Activated CD4-positive, CD25-positive, alpha-beta regulatory T cell treated with anti-CD3 and anti-CD28 coated beads, Interleukin-2, amount 50 U/mL, for 72 hours (primary cell): Measurements from ENCODE around the gene GSTM3.
"Not testable (repeated sequence)": the region's sequence is repeated elsewhere in the genome, so short reads cannot be mapped to it uniquely, and the experiment has no call there.

Experiments
- DNase-seq: peaks from one replicate; pipeline ENCODE4 v3.0.0; 2021

GSTM3 gene

DNA sequence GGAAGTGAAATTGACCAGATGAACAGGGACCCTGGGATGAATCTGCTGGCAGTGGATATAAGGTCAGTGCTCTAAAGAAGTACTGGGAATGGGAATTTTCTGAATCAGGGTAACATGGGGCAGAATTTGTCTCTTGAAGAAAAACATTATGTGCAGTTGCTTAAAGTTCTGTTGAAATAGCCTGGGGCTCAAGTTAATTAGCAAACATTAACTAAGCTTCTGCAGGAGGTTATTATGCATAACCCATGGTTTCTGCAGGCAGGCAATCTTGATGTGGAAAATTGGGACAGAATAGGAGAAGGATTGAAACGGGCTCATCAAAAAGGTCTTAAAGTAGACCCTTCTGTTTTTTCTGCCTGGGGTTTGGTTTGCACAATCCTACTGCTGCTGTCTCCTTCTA, 14.8 kb downstream of the GSTM3 start:
- DNase-seq, result no peak

DNA sequence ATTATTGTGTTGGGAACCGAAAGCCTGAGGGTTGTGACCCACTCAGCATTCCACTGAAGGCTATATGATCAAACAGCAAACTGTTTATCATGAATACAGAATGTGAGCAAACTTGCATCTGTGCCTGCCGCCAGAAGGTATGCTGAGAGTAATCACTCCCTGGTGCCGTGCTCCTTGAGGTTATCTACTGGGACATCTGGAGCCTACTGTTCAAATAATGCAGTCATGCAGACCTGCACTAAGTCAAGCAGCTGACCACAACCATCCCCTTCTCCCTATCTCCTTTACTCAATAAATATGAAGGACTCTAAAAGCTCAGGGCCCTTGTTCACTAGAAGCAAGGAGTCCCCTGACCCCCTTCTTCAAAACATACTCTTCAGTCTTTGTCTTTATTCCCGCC, 15.3 kb downstream of the GSTM3 start:
- DNase-seq, result no peak

DNA sequence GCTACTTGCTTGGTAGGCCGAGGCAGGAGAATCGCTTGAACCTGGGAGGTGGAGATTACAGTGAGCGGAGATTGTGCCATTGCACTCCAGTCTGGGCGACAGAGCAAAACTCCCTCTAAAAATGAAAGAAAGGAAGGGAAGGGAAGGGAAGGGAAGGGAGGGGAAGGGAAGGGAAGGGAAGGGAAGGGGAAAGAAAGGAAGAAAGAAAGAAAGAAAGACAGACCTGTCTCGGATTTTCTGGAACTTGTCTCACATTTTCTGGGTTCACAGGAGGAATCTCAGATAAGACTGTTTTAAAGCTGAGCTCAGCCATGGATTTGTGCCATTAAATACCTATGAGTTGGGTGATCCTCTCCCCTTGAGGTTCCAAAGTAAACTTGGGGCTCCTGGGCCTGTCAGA, 15.9 kb downstream of the GSTM3 start:
- DNase-seq, result no peak

DNA sequence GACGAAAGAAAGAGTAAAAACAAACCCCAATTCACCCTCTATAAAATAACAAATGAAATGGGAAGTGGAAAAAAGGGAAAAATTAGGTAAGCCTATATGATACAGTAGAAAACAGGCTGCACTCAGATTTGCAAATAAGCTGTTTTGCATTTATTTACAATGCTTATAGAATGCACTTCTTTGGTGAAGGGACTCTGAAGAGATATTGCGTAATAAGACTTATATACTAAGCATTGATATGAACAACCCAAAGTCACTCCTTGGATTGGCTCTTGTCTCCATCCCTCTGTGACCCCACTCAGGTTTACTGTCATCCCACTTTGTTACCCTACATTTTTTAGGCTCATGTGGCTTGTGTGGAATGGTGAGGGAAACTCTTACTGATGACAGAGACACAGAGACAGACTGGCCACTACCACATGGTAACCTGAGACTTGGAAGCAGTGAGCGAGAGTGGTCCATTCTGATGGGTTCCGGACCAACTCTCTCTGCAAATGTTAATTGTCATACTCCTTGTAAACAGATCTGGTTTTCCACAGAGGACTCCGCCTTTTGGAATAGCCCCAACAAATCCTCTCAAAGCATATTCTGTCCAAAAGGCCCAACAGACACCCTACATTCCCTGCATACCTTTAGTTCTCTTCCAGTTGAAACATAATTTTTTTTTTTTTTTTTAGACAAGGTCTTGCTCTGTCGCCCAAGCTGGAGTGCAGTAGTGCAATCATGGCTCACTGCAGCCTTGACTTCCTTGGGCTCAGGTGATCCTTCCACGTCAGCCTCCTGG, 17.7 kb downstream of the GSTM3 start:
- no peak for DNase-seq

DNA sequence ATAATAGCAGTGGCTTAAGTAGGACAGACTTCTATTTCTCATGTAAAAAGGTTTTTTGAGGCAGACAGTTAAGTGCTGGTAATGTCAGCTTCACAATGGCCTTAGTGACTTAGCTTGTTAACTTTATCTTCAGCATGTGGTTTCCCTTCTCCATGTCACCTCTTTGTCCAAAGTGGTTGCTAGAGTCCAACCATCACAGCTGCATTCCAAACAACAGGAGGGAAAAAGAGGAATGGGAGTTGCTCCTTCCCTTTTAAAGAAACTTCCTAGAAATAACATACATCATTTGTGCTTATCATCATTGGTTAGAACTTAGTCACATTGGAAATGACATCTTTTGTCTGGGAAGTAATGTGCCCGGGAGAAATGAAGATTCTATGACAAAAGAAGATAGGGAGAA, 18.9 kb downstream of the GSTM3 start:
- DNase-seq, result no peak

DNA sequence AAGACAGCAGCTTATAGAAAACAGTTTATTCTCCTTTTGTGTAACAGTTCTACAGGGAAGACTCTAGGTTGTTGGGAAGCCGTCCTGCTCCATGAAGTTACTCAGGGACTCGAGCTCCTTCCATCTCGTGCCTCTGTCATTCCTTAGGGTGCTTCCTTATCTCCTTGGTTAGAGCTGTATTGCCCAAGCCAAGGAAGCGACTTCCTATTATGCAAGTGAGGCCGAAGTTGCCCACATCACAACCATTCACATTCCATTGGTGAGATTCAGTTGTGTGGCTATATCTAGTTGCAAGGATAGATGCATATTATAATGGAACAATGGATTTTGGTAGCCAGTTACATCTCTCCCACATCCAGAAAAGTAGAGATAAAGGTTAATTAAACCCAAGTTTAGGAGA, 19.8 kb downstream of the GSTM3 start:
- no peak for DNase-seq

DNA sequence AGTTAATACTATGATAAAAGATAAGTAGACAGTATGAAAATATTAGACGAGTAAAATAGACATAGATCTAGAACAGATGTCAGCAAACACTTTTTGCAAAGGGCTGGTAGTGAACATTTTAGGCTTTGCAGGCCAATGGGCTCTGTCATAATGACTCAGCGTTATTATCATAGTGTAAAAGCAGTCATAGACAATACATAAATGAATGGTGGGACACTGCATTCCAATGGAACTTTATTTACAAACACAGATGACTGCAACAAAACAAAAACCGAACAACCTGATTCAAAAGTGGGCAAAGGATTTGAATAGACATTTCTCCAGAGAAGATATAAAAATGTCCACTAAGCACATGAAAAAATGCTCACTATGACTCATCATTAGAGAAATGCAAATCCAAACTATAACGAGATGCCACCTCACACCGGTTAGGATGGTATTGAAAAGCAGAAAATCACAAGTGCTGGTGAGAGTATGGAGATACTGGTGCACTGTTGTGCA, 21.5 kb downstream of the GSTM3 start:
- no peak for DNase-seq

DNA sequence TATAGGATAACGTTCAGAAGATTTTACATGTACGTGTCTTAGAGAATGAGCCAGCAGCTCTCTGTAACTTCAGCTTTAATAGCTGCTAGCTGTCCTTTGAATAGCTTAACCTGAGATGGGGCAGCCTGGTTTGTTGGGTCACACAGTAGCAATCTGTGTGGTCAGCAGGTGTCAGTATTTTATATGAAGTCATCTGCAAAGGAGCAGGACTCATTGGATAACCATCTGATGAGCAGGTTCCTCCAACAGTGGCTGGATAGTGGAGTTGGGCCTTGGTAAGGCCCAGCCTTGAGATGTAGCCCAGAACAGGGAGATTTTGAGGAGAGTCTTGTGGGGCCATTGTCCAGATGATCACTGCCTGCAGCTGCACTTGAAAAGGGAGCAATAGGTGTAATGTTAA, 22.3 kb downstream of the GSTM3 start:
- no peak for DNase-seq

DNA sequence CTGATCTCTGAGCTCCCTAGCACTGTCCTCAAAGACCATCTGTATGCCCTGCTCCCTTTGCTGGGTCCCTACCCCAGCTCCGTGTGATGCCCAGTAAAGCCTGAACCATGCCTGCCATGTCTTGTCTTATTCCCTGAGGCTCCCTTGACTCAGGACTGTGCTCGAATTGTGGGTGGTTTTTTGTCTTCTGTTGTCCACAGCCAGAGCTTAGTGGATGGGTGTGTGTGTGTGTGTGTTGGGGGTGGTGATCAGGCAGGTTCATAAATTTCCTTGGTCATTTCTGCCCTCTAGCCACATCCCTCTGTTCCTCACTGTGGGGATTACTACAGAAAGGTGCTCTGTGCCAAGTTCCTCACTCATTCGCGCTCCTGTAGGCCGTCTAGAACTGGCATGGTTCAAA, 23.1 kb downstream of the GSTM3 start:
- no peak for DNase-seq

DNA sequence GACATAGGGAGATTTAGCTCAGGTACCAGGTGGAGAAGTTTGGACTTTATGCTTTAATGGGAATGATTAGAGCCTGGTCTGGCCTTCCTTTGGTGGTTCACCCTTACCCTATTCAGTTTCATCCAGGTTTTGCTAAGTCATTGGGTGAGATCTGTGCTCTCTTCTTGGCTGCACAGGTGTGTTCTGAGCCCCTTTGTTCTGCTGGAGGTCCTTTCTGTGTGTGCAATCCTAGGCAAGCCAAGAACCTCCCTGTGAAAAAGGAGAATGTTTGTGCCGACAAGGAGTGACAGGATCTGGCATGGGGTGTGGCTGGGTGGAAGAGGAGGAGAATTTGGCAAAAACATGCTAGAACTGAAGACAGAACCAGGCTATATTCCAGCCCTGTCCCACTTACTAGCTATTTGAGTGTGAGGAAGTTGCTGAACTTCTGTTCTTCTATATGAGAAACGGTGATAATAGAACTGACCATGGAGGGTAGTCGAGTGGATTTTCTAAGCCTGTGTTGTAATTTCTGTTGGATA, 24.2 kb downstream of the GSTM3 start:
- no peak for DNase-seq

DNA sequence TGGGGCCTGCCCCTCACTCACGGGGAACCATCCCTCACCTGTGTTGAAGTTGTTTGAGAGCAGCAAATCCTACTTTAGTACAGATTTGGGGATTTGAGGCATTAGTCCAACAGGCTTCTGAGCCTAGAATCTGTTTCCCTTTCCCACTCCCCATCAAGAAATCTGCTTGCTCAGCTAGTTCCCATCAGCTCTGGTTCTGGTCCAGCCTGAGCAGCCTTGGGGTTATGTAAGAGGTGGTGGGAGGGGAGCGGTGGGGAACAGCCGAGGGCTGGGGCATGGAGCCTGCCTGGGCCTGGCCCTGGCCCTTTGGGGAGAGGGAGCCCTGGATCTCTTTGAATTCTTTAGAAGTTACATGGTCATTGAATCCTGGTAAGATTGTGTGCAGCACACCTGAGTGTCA, 24.7 kb downstream of the GSTM3 start:
- DNase-seq, result no peak

DNA sequence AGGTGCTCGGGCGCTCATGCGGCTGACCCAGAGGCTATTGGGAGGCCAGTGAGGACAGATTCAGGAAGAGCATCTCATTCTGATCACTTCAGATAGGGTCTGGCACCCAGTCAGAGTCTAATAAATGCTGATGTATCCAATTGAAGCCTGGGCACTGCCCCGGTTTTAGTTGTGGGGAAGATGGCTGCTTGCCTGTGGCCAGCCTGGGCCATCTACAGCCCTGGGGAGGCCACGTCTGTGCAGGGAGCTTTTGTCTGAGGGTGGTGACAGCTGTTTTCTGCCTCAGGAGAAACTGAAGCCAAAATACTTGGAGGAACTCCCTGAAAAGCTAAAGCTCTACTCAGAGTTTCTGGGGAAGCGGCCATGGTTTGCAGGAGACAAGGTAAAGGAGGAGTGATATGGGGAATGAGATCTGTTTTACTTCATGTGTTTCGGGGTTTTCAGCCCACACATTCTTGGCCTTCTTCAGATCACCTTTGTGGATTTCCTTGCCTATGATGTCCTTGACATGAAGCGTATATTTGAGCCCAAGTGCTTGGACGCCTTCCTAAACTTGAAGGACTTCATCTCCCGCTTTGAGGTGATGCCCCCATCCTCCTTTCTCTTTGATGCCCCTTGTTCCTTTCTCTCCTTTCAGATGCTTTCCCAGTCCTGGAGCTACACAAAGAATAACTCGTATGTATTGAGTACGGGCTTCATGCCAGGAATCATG, 26.0 kb downstream of the GSTM3 start:
- no peak for DNase-seq

DNA sequence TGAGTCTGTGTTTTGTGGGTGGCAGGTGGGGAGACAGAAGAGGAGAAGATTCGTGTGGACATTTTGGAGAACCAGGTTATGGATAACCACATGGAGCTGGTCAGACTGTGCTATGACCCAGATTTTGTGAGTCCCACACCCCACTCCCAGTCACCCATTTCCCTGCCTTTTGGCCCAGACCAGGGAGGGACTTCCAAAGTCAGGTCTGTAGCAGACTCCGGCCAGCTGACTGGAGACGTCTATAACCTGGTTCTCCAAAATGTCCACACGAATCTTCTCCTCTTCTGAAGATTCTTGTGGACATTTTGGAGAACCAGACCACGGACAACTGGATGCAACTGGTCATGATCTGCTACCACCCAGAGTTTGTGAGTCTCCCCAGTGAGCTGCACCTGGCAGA, 27.2 kb downstream of the GSTM3 start:
- DNase-seq, result no peak

DNA sequence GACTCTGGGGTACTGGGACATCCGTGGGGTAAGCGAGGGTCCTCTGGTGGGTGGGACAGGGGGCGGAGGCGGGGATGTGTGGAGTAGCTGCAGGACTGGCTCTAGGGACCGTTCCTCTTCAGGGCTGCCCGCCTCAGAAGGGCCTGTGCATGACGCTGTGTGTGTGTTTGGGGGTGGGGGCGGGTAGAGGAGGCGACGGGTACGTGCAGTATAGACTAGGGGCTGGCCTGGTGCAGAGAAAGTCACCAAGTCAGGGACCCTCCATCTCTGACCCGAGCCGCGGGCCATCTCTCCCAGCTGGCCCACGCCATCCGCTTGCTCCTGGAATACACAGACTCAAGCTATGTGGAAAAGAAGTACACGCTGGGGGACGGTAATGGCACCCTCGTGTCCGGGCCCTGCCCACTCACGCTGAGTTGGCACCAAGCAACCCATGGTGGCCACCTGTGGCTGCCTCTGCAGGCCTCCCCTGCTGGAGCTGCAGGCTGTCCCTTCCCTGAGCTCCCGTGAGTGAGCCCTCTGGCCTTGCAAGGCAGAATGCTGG, 28.4 kb downstream of the GSTM3 start:
- DNase-seq, result no peak

DNA sequence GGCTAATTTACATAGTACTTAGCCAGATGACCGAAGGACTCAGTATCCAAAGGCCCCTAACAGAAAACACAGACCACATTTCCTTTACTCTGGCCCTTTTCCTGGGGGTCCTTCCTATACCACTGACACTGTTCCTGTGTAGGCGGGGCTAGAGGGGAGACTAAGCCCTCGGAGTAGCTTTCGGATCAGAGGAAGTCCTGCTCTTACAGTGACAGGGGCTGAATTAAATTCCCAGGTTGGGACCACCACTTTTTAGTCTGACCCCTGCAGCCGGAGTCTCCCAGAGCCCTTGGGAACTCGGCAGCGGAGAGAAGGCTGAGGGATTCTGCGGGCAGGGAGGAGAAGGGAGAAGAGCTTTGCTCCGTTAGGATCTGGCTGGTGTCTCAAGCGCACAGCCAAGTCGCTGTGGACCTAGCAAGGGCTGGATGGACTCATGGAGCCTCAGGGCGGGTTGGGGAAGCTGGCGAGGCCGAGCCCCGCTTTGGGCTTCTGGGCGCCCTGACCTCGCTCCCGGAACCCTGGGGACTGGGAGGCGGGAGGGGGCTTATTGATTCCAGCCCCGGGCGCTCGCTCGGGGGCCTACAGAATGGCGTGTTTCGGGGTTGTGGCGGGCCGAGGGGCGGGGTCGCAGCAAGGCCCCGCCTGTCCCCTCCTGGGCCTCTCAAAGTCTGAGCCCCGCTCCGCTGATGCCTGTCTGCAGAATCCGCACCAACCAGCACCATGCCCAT, 29.1 kb downstream of the GSTM3 start, which contains the start of gene GSTM5:
Gene GSTM5 (plus strand): TSS at position 659 of the 728 bp plus-strand sequence. CDS start 62 bp downstream, at position 721.
- not testable (repeated sequence) for DNase-seq

DNA sequence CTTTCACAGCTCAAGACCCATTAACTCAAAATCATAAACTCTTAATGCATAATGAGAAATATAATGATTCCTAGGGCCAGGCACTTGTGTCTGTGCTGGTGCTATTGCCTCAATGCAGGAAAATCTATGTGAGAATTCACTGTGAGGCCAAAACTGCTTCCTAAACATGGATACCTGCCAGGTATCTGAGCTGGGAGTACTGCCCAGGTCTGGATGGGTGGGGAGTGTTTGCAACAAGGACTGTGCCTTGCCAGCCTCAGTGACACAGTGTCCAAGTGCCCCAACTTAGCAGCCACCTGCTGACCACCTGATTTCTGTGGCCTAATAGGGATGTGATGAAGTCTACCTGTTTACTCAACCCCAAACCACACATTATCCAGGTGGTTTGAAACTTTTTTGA, 31.0 kb downstream of the GSTM3 start:
- DNase-seq, result not testable (repeated sequence)

DNA sequence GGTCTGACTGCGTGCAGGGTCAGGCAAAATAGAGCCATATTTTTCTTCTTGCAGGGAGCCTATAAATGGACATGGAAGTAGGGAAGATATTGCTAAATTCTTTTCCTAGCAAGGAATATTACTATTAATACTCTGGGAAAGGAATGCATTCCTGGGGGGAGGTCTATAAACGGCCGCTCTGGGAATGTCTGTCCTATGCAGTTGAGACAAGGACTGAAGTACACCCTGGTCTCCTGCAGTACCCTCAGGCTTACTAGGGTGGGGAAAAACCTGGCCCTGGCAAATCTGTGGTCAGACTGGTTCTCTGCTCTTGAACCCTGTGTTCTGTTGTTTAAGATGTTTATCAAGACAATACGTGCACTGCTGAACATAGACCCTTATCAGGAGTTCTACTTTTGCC, 31.9 kb downstream of the GSTM3 start:
- not testable (repeated sequence) for DNase-seq

DNA sequence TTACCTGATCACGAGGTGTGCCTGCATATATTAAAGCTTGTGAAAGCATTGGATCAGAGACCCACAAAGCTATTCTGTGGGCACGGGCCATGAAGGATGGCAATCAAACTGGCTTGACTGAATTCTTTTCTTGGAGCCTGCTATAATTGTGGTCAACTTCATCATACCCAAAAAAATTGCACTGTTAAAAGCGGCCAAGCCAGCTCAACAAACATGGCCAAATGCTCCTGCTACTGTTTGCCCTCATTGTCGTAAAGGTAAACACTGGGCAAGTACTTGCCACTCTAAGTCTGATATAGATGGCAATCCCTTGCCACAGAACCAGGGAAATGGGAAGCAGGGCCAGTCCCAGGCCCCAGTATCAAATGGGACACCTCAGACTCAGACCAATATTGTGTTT, 35.4 kb downstream of the GSTM3 start:
- DNase-seq, result no peak

DNA sequence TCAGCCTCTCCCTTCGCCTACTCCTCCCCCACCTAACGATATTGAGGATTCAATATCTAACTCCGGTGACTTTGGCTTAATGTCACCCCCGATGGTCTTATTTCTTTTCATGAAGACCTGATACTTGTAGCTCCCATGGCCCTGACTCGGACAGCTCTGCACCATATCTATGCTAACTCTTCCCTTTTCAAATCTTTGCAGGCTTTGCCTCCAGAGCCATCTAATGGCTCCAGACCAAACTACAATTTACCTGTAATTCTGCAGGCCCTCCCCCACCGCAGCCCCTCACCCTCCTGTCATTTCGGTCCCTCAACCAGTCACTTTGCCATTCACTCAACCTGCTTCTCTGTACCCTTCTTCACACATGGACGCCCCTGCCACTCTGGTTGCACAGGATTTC, 36.7 kb downstream of the GSTM3 start:
- DNase-seq, result no peak

DNA sequence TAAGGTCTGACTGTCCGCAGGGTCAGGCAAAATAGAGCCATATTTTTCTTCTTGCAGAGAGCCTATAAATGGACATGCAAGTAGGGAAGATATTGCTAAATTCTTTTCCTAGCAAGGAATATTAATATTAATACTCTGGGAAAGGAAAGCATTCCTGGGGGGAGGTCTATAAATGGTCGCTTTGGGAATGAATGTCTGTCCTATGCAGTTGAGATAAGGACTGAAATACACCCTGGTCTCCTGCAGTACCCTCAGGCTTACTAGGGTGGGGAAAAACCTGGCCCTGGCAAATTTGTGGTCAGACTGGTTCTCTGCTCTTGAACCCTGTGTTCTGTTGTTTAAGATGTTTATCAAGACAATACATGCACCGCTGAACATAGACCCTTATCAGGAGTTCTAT, 37.9 kb downstream of the GSTM3 start:
- DNase-seq, result not testable (repeated sequence)

DNA sequence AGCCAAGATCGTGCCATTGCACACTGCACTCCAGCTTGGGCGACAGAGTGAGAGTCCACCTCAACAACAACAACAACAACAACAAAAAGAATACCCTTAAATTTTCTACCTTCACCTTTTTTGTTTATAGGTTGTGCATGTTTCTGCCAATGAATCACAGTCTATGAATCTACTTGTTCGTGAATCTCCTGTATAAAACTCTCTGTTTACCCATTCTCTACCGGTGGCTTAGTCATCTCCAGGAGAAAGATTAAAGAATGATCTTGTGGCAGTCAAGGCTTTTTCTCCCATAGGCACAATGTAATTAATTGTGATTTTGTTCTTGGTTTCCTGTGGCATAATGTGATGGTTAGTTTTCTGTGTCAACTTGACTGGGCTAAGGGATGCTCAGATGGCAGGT, 43.0 kb downstream of the GSTM3 start:
- not testable (repeated sequence) for DNase-seq

DNA sequence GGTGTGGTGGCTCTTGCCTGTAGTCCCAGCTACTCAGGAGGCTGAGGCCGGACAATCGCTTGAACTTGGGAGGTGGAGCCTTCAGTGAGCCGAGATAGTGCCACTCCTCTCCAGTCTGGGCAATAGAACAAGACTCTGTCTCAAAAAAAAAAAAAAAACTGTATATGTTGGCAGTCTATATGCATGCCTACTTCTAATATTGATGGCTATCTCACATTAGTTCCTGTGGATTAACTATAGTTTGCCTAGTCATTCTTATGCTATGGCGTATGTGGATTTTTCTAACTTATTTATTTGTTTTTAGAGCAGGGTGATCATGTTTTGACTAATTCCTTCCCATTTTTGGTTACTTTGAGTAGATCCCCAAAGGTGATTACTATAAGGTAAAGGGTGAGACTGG, 43.8 kb downstream of the GSTM3 start:
- DNase-seq, result no peak

DNA sequence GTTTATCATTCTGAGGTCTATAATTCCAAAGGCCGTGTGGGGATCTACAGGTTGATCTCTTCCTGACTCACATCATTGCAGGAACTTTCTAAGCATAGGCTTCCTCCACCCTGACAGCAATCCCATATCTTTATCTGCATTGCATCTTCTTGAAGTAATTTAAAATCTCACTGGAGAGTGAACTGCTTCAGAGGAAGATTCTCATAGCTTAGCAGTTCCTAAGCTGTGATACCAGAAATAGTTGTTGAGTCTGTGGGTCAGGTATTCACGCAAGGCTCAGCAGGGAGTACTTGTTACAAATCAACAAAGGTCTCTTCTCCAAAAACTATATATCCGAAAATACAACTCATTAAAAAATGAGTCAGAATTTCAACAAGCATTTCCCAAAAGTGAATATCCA, 45.7 kb downstream of the GSTM3 start:
- not testable (repeated sequence) for DNase-seq
